HEK293T (cell line): ENCODE data around the gene MN1.

ENCODE experiments used
- ELF4 ChIP-seq: fragments of 450-650 bp; IDR thresholded peaks from 2 replicates; pipeline ENCODE4 v1.6.1; 2017; ENCODE audit warnings: antibody characterized with exemption
- FOXA1 ChIP-seq: fragments of 450-650 bp; IDR thresholded peaks from 2 replicates; pipeline ENCODE4 v1.6.1; 2016; ENCODE audit warnings: mild to moderate bottlenecking
- FOXK2 ChIP-seq: fragments of 450-650 bp; IDR thresholded peaks from 2 replicates; pipeline ENCODE4 v1.6.1; 2016; ENCODE audit warnings: mild to moderate bottlenecking
- FOXM1 ChIP-seq: fragments of 450-650 bp; IDR thresholded peaks from 2 replicates; pipeline ENCODE4 v1.6.1; 2017; ENCODE audit warnings: mild to moderate bottlenecking, borderline replicate concordance
- L3MBTL2 ChIP-seq: fragments of 450-650 bp; conservative IDR thresholded peaks from 2 replicates; pipeline ENCODE4 v1.6.1; 2016; ENCODE audit warnings: mild to moderate bottlenecking
- NFRKB ChIP-seq: fragments of 450-650 bp; IDR thresholded peaks from 2 replicates; pipeline ENCODE4 v1.6.1; 2016; ENCODE audit warnings: mild to moderate bottlenecking, moderate library complexity
- SP1 ChIP-seq: fragments of 450-650 bp; IDR thresholded peaks from 2 replicates; pipeline ENCODE4 v1.6.1; 2017

DNA sequence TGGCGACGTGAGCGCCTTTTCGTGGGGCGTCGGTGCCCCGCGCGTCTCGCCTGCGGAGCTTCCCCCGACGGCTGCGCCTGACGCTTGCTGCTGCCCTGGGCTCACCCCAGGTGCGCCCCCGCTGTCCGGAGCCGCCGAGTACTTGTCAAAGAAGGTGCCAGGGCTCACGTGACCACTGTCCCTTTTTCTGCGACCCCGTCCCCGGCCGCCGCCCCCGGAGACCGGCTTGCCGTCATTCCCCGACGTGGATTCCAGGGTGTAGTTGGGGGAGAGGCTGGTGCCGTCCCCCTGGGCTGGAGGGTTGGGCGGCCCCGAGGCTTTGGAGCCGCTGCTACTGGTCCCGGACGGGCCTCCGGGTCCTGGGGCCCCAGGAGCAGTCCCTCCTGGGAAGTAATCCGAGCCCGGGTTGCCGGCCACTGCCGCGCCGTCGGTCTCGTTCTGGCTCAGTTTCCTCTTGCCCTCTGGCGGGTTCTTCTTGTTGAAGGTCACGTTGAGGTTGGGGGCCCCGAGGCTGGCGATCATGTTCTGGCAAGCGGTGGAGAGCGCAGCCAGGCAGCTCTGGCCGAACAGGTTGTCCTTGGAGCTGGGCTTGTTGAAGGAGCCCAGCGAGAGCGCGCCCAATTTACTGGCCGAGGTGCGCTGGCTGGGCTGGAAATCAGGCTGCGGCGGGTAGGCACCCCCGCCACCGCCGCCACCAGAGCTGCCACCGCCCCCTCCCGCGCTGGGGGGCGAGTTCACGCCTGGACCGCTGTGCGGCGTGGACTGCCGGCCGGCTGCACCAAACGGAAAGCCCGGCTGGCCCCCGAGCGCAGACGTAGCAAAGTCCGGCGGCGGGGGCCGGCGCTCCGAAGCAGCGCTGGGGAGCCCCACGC is 3.8 kb downstream of the MN1 start:
- TF ChIP-seq FOXK2, result no peak
- TF ChIP-seq ELF4, result no peak
- no peak for TF ChIP-seq FOXM1
- TF ChIP-seq NFRKB, result no peak
- TF ChIP-seq FOXA1, result no peak
- no peak for TF ChIP-seq SP1
- no peak for TF ChIP-seq L3MBTL2
